Parathyroid adenoma (tissue), 2 donors: ENCODE data around the gene DOCK2.

ENCODE experiments used
- H2AFZ ChIP-seq: fragments of 300-600 bp; sonication (generic); one replicate; pipeline ENCODE4 v1.7.0; 2017; ENCODE audit warnings: antibody characterized with exemption, mild to moderate bottlenecking
- H3K27ac ChIP-seq: fragments of 300-600 bp; sonication (generic); one replicate; pipeline ENCODE4 v1.7.0; 2017
- H3K27me3 ChIP-seq: fragments of 300-600 bp; sonication (generic); one replicate; pipeline ENCODE4 v1.7.0; 2017; ENCODE audit warnings: low read length; ENCODE audit not compliant: control insufficient read depth, insufficient read depth
- H3K36me3 ChIP-seq: fragments of 300-600 bp; sonication (generic); one replicate; pipeline ENCODE4 v1.7.0; 2017; ENCODE audit warnings: low read length; ENCODE audit not compliant: control insufficient read depth, insufficient read depth
- H3K4me1 ChIP-seq: fragments of 300-600 bp; sonication (generic); one replicate; pipeline ENCODE4 v1.7.0; 2017; ENCODE audit warnings: control low read depth
- H3K4me2 ChIP-seq: fragments of 300-600 bp; sonication (generic); one replicate; pipeline ENCODE4 v1.7.0; 2017; ENCODE audit warnings: low read length
- H3K4me3 ChIP-seq: fragments of 300-600 bp; sonication (generic); one replicate; pipeline ENCODE4 v1.7.0; 2017; ENCODE audit warnings: low read depth, low read length
- H3K79me2 ChIP-seq: fragments of 300-600 bp; sonication (generic); one replicate; pipeline ENCODE4 v1.7.0; 2017; ENCODE audit warnings: control low read depth
- H3K9ac ChIP-seq: fragments of 300-600 bp; sonication (generic); one replicate; pipeline ENCODE4 v1.7.0; 2017; ENCODE audit warnings: mild to moderate bottlenecking
- H3K9me3 ChIP-seq: fragments of 300-600 bp; sonication (generic); one replicate; pipeline ENCODE4 v1.7.0; 2017; ENCODE audit warnings: low read length; ENCODE audit not compliant: control insufficient read depth
- CTCF ChIP-seq: fragments of 300-600 bp; sonication (generic); IDR thresholded peaks from one replicate; pipeline ENCODE4 v1.7.0; 2017; ENCODE audit warnings: antibody characterized with exemption, mild to moderate bottlenecking
- donor health status: primary hyperparathyroidism.

DOCK2 gene

DNA sequence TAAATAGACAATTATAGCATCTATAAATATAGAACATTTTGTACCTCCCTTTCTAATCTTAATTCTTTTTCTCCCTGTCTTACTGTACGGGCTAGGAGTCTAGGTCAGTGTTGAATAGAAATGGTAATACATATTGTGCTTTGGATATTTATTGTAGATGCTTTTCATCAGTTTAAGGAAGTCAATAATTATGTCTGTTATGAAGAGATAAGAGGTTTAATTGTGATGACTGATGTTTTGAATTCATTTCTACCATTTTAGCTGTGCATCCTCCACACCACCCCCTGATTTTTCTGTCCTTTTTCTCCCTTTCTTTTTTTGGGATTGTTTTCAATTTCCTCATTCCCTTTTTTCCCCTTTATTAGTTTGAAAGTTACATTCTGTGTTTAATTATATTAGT, 95.8 kb downstream of the DOCK2 start:
- H2AFZ ChIP-seq: no peak overlapping the region
- no peak overlapping the region for H3K4me3 ChIP-seq
- H3K27me3 ChIP-seq: no peaks in the 10 kb centered on the region
- H3K9ac ChIP-seq: no peak overlapping the region
- H3K4me2 ChIP-seq: no peak overlapping the region
- no peak overlapping the region for H3K27ac ChIP-seq
- H3K79me2 ChIP-seq: no peaks in the 10 kb centered on the region
- H3K4me1 ChIP-seq: no peaks in the 10 kb centered on the region
- H3K9me3 ChIP-seq: no peaks in the 10 kb centered on the region
- no peak for TF ChIP-seq CTCF
- no peaks in the 10 kb centered on the region for H3K36me3 ChIP-seq

DNA sequence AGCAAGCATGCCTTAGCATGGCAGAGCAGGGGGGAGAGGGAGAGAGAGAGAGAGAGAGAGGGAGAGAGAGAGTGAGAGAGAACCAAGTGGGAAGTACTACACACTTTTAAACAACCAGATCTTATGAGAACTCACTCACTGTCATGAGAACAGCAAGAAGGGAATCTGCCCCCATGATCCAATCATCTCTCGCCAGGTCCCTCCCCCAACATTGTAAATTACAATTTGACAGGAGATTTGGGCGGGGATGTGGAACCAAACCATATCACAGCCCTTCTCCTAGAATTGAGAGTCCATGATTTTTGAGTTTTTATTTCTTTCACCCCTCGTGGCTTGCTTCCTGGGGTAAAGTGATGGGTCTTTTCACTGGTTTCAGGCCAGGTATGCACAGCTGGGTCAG, 98.8 kb downstream of the DOCK2 start:
- Histone ChIP-seq H3K27ac (no peak overlapping the region), H3K27me3 (no peaks in the 10 kb centered on the region)

DNA sequence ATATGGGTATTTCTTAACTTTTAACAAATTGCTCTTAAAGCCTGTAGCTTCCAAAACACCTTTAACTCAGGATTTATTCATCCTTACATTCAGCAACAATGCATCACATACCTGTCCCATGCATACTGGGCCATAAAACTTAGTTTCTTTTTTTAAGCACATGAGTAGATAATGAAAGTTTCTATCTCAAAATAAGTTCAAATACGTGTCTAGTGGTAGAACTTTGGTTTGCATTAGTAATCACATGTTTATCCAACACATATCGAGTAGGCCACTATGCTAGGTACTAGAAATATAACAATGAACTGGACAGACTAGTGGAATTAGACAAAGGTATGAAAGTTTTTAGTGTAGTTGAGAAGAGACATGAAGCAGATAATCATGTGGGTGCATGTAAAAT, 99.6 kb downstream of the DOCK2 start:
- Histone ChIP-seq H3K9ac (no peak overlapping the region), H2AFZ (no peak overlapping the region), H3K27me3 (no peaks in the 10 kb centered on the region), H3K4me2 (no peak overlapping the region), H3K9me3 (no peaks in the 10 kb centered on the region), H3K4me1 (no peaks in the 10 kb centered on the region), H3K27ac (no peak overlapping the region), H3K4me3 (no peak overlapping the region), H3K79me2 (no peaks in the 10 kb centered on the region), H3K36me3 (no peaks in the 10 kb centered on the region)
- no peak for TF ChIP-seq CTCF

More for the DNA sequence above, 98.8 kb downstream of the DOCK2 start:
- Histone ChIP-seq H3K4me2 (no peak overlapping the region), H3K9ac (no peak overlapping the region), H3K4me1 (no peaks in the 10 kb centered on the region), H3K4me3 (no peak overlapping the region), H3K79me2 (no peaks in the 10 kb centered on the region), H3K36me3 (no peaks in the 10 kb centered on the region), H3K9me3 (no peaks in the 10 kb centered on the region), H2AFZ (no peak overlapping the region)
- TF ChIP-seq CTCF: no peak

DNA sequence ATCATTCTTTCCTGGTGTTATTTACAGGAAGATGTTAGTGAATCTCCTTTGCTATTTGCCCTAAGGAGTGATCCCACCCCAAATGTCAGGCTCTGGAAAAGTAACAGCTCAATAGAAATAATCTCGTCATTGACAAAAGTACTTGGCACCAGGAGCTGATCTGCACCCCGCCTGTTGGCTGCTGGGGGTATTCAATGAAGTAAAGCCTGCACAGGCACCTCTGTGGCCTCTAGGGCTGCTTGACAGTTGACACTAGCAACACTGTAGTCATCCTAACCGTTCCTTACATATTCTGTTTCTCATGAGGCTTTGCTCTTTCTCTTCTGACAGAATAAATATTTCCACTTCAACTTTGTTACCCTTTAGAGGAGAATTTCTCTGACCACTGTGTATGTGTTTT, 103.4 kb downstream of the DOCK2 start:
- TF ChIP-seq CTCF: no peak

GRCh38 chr5:169742771-169743296, 105.8 kb downstream of the DOCK2 start:
- Histone ChIP-seq H3K4me2 (no peak overlapping the region), H3K27me3 (no peaks in the 10 kb centered on the region), H3K9ac (no peak overlapping the region), H3K36me3 (no peaks in the 10 kb centered on the region), H2AFZ (no peak overlapping the region), H3K79me2 (no peaks in the 10 kb centered on the region), H3K9me3 (no peaks in the 10 kb centered on the region), H3K27ac (no peak overlapping the region), H3K4me1 (peaks cover 4% of the 10 kb centered on the region), H3K4me3 (no peak overlapping the region)
- TF ChIP-seq CTCF: no peak

More for the DNA sequence above, 103.4 kb downstream of the DOCK2 start:
- H3K9me3 ChIP-seq: no peaks in the 10 kb centered on the region
- no peaks in the 10 kb centered on the region for H3K79me2 ChIP-seq
- H3K9ac ChIP-seq: no peak overlapping the region
- no peaks in the 10 kb centered on the region for H3K36me3 ChIP-seq
- no peaks in the 10 kb centered on the region for H3K4me1 ChIP-seq
- H2AFZ ChIP-seq: no peak overlapping the region
- H3K4me3 ChIP-seq: no peak overlapping the region
- no peak overlapping the region for H3K4me2 ChIP-seq
- no peak overlapping the region for H3K27ac ChIP-seq
- H3K27me3 ChIP-seq: no peaks in the 10 kb centered on the region
